ENCODE results near the gene CNBD2. TPM values are rescaled to one million over a fixed set of nuclear protein-coding genes. Genes with fewer than 3 reads are reported as not detected.

The CNBD2 gene
- total and polyA plus RNA-seq, 4 donors: 2.0 to 11.2 (median 4.6) TPM

- intact Hi-C loops (cut with DNase I): no loop called here
- Histone ChIP-seq H3K36me3 (ENCODE audit: control insufficient read depth in 1 of 2, insufficient read depth in 2 of 2, low read length in 1 of 2) (no peaks in the 10 kb centered on the region), H3K4me1 (ENCODE audit: control insufficient read depth in 1 of 2, insufficient read depth in 2 of 2, low read length in 2 of 2) (no peaks in the 10 kb centered on the region), H3K9me3 (ENCODE audit: control insufficient read depth, low read length) (no peaks in the 10 kb centered on the region), H3K27ac (ENCODE audit: low read depth in 1 of 2, low read length in 2 of 2) (no peak overlapping the region), H3K27me3 (ENCODE audit: control insufficient read depth in 1 of 2, insufficient read depth in 2 of 2, low read length in 1 of 2) (no peaks in the 10 kb centered on the region), H3K4me3 (ENCODE audit: low read length in 2 of 2) (no peak overlapping the region)
- WGBS, 2 donors: 96% methylated on average over 13 of the region's 13 CpGs
- ATAC-seq (ENCODE audit: low FRiP score) (no peak), DNase-seq (no peak)
Observed at GRCh38 chr20:36028106-36028808, 59.9 kb downstream of the CNBD2 start.

- no peak overlapping the region for H3K4me3 ChIP-seq (ENCODE audit: low read length in 2 of 2)
- DNase-seq: no peak
- no peak overlapping the region for H3K27ac ChIP-seq (ENCODE audit: low read depth in 1 of 2, low read length in 2 of 2)
- 14 to 18% methylated on average over 8 of the region's 8 CpGs for WGBS, 2 donors
- H3K9me3 ChIP-seq (ENCODE audit: control insufficient read depth, low read length): no peaks in the 10 kb centered on the region
- ATAC-seq (ENCODE audit: low FRiP score): no peak
- H3K27me3 ChIP-seq (ENCODE audit: control insufficient read depth in 1 of 2, insufficient read depth in 2 of 2, low read length in 1 of 2): no peaks in the 10 kb centered on the region
- no peaks in the 10 kb centered on the region for H3K4me1 ChIP-seq (ENCODE audit: control insufficient read depth in 1 of 2, insufficient read depth in 2 of 2, low read length in 2 of 2)
- intact Hi-C loops (cut with DNase I): no loop called here
- H3K36me3 ChIP-seq (ENCODE audit: control insufficient read depth in 1 of 2, insufficient read depth in 2 of 2, low read length in 1 of 2): no peaks in the 10 kb centered on the region
Observed at GRCh38 chr20:36030149-36030548, 61.8 kb downstream of the CNBD2 start.

- H3K4me3 ChIP-seq (ENCODE audit: low read length in 2 of 2): no peak overlapping the region
- H3K9me3 ChIP-seq (ENCODE audit: control insufficient read depth, low read length): no peaks in the 10 kb centered on the region
- no peaks in the 10 kb centered on the region for H3K36me3 ChIP-seq (ENCODE audit: control insufficient read depth in 1 of 2, insufficient read depth in 2 of 2, low read length in 1 of 2)
- DNase-seq: no peak
- H3K4me1 ChIP-seq (ENCODE audit: control insufficient read depth in 1 of 2, insufficient read depth in 2 of 2, low read length in 2 of 2): no peaks in the 10 kb centered on the region
- WGBS, 2 donors: 94 to 95% methylated on average over 3 of the region's 3 CpGs
- no peak for ATAC-seq (ENCODE audit: low FRiP score)
- no peaks in the 10 kb centered on the region for H3K27me3 ChIP-seq (ENCODE audit: control insufficient read depth in 1 of 2, insufficient read depth in 2 of 2, low read length in 1 of 2)
- intact Hi-C loops (cut with DNase I): no loop called here
- no peak overlapping the region for H3K27ac ChIP-seq (ENCODE audit: low read depth in 1 of 2, low read length in 2 of 2)
Observed at GRCh38 chr20:36031806-36032205, 63.4 kb downstream of the CNBD2 start.

- Histone ChIP-seq H3K4me3 (ENCODE audit: low read length in 2 of 2) (no peak overlapping the region), H3K4me1 (ENCODE audit: control insufficient read depth in 1 of 2, insufficient read depth in 2 of 2, low read length in 2 of 2) (no peaks in the 10 kb centered on the region), H3K27ac (ENCODE audit: low read depth in 1 of 2, low read length in 2 of 2) (no peak overlapping the region), H3K9me3 (ENCODE audit: control insufficient read depth, low read length) (no peaks in the 10 kb centered on the region), H3K27me3 (ENCODE audit: control insufficient read depth in 1 of 2, insufficient read depth in 2 of 2, low read length in 1 of 2) (no peaks in the 10 kb centered on the region), H3K36me3 (ENCODE audit: control insufficient read depth in 1 of 2, insufficient read depth in 2 of 2, low read length in 1 of 2) (no peaks in the 10 kb centered on the region)
- DNase-seq (no peak), ATAC-seq (ENCODE audit: low FRiP score) (no peak)
- 80 to 88% methylated on average over 4 of the region's 4 CpGs for WGBS, 2 donors
- intact Hi-C loops (cut with DNase I): no loop called here
Observed at GRCh38 chr20:36034875-36035274, 66.5 kb downstream of the CNBD2 start.

- DNase-seq: no peak
- no peaks in the 10 kb centered on the region for H3K4me1 ChIP-seq (ENCODE audit: control insufficient read depth in 1 of 2, insufficient read depth in 2 of 2, low read length in 2 of 2)
- WGBS, 2 donors: 64 to 82% methylated on average over 2 of the region's 2 CpGs
- no peaks in the 10 kb centered on the region for H3K27me3 ChIP-seq (ENCODE audit: control insufficient read depth in 1 of 2, insufficient read depth in 2 of 2, low read length in 1 of 2)
- H3K27ac ChIP-seq (ENCODE audit: low read depth in 1 of 2, low read length in 2 of 2): no peak overlapping the region
- ATAC-seq (ENCODE audit: low FRiP score): no peak
- H3K4me3 ChIP-seq (ENCODE audit: low read length in 2 of 2): no peak overlapping the region
- H3K9me3 ChIP-seq (ENCODE audit: control insufficient read depth, low read length): no peaks in the 10 kb centered on the region
- intact Hi-C loops (cut with DNase I): no loop called here
- no peaks in the 10 kb centered on the region for H3K36me3 ChIP-seq (ENCODE audit: control insufficient read depth in 1 of 2, insufficient read depth in 2 of 2, low read length in 1 of 2)
Observed at GRCh38 chr20:36035745-36036144, 67.4 kb downstream of the CNBD2 start.

- no peaks in the 10 kb centered on the region for H3K4me1 ChIP-seq (ENCODE audit: control insufficient read depth in 1 of 2, insufficient read depth in 2 of 2, low read length in 2 of 2)
- DNase-seq (no peak), ATAC-seq (ENCODE audit: low FRiP score) (no peak)
- H3K27ac ChIP-seq (ENCODE audit: low read depth in 1 of 2, low read length in 2 of 2): no peak overlapping the region
- H3K36me3 ChIP-seq (ENCODE audit: control insufficient read depth in 1 of 2, insufficient read depth in 2 of 2, low read length in 1 of 2): no peaks in the 10 kb centered on the region
- H3K4me3 ChIP-seq (ENCODE audit: low read length in 2 of 2): no peak overlapping the region
- intact Hi-C loops (cut with DNase I): no loop called here
- 87 to 91% methylated on average over 3 of the region's 3 CpGs for whole genome bisulfite sequencing, 2 donors
- no peaks in the 10 kb centered on the region for H3K27me3 ChIP-seq (ENCODE audit: control insufficient read depth in 1 of 2, insufficient read depth in 2 of 2, low read length in 1 of 2)
- H3K9me3 ChIP-seq (ENCODE audit: control insufficient read depth, low read length): no peaks in the 10 kb centered on the region
Observed at GRCh38 chr20:36036688-36037087, 68.3 kb downstream of the CNBD2 start.

GRCh38 chr20:36040571-36040970 is 72.2 kb downstream of the CNBD2 start:
- intact Hi-C loops (cut with DNase I): no loop called here
- Histone ChIP-seq H3K27ac (ENCODE audit: low read depth in 1 of 2, low read length in 2 of 2) (no peak overlapping the region), H3K9me3 (ENCODE audit: control insufficient read depth, low read length) (no peaks in the 10 kb centered on the region), H3K4me3 (ENCODE audit: low read length in 2 of 2) (no peak overlapping the region), H3K36me3 (ENCODE audit: control insufficient read depth in 1 of 2, insufficient read depth in 2 of 2, low read length in 1 of 2) (peaks cover 0 to 3% of the 10 kb centered on the region in 2 donors), H3K27me3 (ENCODE audit: control insufficient read depth in 1 of 2, insufficient read depth in 2 of 2, low read length in 1 of 2) (no peaks in the 10 kb centered on the region), H3K4me1 (ENCODE audit: control insufficient read depth in 1 of 2, insufficient read depth in 2 of 2, low read length in 2 of 2) (no peaks in the 10 kb centered on the region)
- ATAC-seq (ENCODE audit: low FRiP score) (no peak), DNase-seq (no peak)
- 90 to 92% methylated on average over 5 of the region's 5 CpGs for WGBS, 2 donors

- Histone ChIP-seq H3K27me3 (ENCODE audit: control insufficient read depth in 1 of 2, insufficient read depth in 2 of 2, low read length in 1 of 2) (no peaks in the 10 kb centered on the region), H3K4me1 (ENCODE audit: control insufficient read depth in 1 of 2, insufficient read depth in 2 of 2, low read length in 2 of 2) (no peaks in the 10 kb centered on the region), H3K4me3 (ENCODE audit: low read length in 2 of 2) (no peak overlapping the region), H3K9me3 (ENCODE audit: control insufficient read depth, low read length) (no peaks in the 10 kb centered on the region), H3K27ac (ENCODE audit: low read depth in 1 of 2, low read length in 2 of 2) (no peak overlapping the region), H3K36me3 (ENCODE audit: control insufficient read depth in 1 of 2, insufficient read depth in 2 of 2, low read length in 1 of 2) (peaks cover 0 to 3% of the 10 kb centered on the region in 2 donors)
- DNase-seq (no peak), ATAC-seq (ENCODE audit: low FRiP score) (no peak)
- WGBS, 2 donors: 90 to 91% methylated on average over 3 of the region's 3 CpGs
- intact Hi-C loops (cut with DNase I): no loop called here
Observed at GRCh38 chr20:36043441-36043840, 75.1 kb downstream of the CNBD2 start.

GRCh38 chr20:36043892-36044515 is 75.6 kb downstream of the CNBD2 start:
- 91 to 92% methylated on average over 10 of the region's 10 CpGs for WGBS, 2 donors
- Histone ChIP-seq H3K27me3 (ENCODE audit: control insufficient read depth in 1 of 2, insufficient read depth in 2 of 2, low read length in 1 of 2) (no peaks in the 10 kb centered on the region), H3K9me3 (ENCODE audit: control insufficient read depth, low read length) (no peaks in the 10 kb centered on the region), H3K36me3 (ENCODE audit: control insufficient read depth in 1 of 2, insufficient read depth in 2 of 2, low read length in 1 of 2) (peaks cover 0 to 3% of the 10 kb centered on the region in 2 donors), H3K4me1 (ENCODE audit: control insufficient read depth in 1 of 2, insufficient read depth in 2 of 2, low read length in 2 of 2) (no peaks in the 10 kb centered on the region), H3K4me3 (ENCODE audit: low read length in 2 of 2) (no peak overlapping the region), H3K27ac (ENCODE audit: low read depth in 1 of 2, low read length in 2 of 2) (no peak overlapping the region)
- no peak for DNase-seq
- intact Hi-C loops (cut with DNase I): no loop called here
- ATAC-seq (ENCODE audit: low FRiP score): no peak
